Suprapubic skin (tissue), 4 donors: Measurements from ENCODE around the gene GGT5. TPM values are rescaled to one million over a fixed set of nuclear protein-coding genes. Genes with fewer than 3 reads are reported as not detected.

Experiments used
- DNase-seq, 2 donors: peaks; one replicate each; pipeline ENCODE4 v3.0.0-alpha.2; 2019; ENCODE audit warnings: low spot score in 2 of 2
- H3K27ac ChIP-seq: fragments of 200-600 bp; sonication (generic); one replicate; pipeline ENCODE4 v1.5.1; 2019
- H3K27me3 ChIP-seq: fragments of 200-600 bp; sonication (generic); one replicate; pipeline ENCODE4 v1.5.1; 2019
- H3K36me3 ChIP-seq: fragments of 200-600 bp; sonication (generic); one replicate; pipeline ENCODE4 v1.5.1; 2019
- H3K4me1 ChIP-seq: fragments of 200-600 bp; sonication (generic); one replicate; pipeline ENCODE4 v1.5.1; 2019
- H3K4me3 ChIP-seq: fragments of 200-600 bp; sonication (generic); one replicate; pipeline ENCODE4 v1.5.1; 2019; ENCODE audit warnings: mild to moderate bottlenecking
- H3K9me3 ChIP-seq: fragments of 200-600 bp; sonication (generic); one replicate; pipeline ENCODE4 v1.5.1; 2019
- EP300 ChIP-seq: sonication (generic); formaldehyde crosslinking; IDR thresholded peaks from one replicate; pipeline ENCODE4 v1.6.1; 2017; ENCODE audit warnings: antibody characterized with exemption
- POLR2A ChIP-seq, 2 donors: fragments of 450-650 bp; IDR thresholded peaks; one replicate each; pipeline ENCODE4 v1.6.1; 2017; ENCODE audit warnings: antibody characterized with exemption in 2 of 2, mild to moderate bottlenecking in 2 of 2, moderate library complexity in 2 of 2
- POLR2AphosphoS5 ChIP-seq, 3 donors: sonication (generic); formaldehyde crosslinking; IDR thresholded peaks; one replicate each; pipeline ENCODE4 v1.6.1; 2017; ENCODE audit warnings: antibody characterized with exemption in 3 of 3
- WGBS: methylation state at CpG from one replicate; pipeline ENCODE4 v1.1.5; 2018; 5-methylcytosine and 5-hydroxymethylcytosine counted together
- total RNA-seq, 4 donors: library from RNA; depleted of rRNA; stranded (reverse); fragments of >200 nt; gene quantifications; one replicate each; pipeline ENCODE4 v1.1.0, GENCODE V29; 2016
- TF ChIP-seq, protein P1 (sequence below), 2 donors: fragments of 200-600 bp in 1 of 2; fragments of 450-650 bp in 1 of 2; sonication (generic) in 1 of 2; IDR thresholded peaks; one replicate each; pipeline ENCODE4 v1.5.1; 2016 to 2019; ENCODE audit warnings: antibody characterized with exemption in 2 of 2, mild to moderate bottlenecking in 1 of 2, moderate library complexity in 1 of 2

The GGT5 gene
- total RNA-seq, 4 donors from 2014 or later: 13.4 to 38.8 (median 17.5) TPM

DNA sequence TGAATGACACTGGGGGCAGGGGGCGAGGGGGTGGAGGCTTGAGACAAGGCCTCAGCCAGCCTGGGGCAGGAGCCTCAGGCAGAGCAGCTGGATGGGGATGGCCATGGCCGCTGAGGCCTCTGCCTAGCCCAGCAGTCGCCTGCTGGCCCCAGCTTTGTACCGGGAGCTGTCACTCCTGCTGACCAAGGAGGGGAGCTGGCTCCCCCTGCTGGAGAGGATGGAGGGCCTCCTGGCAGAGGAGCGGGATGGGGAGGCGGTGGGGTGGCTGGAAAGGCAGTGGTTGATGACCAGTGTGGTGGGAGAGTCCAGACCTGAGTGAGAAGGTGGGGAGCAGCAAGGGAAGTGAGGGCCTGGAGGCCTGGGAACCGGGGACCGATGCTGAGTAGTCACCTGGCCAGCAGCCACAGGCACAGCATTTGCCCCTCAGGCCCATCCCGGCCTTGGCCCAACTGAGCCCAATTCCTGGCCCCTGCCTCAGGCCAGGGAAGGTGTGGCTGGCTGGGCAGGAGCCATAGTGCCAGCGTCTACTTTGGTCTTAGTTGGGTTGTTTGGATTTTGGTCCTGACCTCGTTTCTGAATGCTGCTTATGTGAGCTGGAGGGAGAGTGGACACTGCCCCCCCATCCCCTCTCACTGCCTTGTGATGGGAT, 69.6 kb downstream of the GGT5 start:
- DNase-seq: peak; percentile 86 to 92
- peaks cover 18% of the 10 kb centered on the region for H3K4me1 ChIP-seq
- 66% methylated on average over 6 of the region's 11 CpGs for WGBS

DNA sequence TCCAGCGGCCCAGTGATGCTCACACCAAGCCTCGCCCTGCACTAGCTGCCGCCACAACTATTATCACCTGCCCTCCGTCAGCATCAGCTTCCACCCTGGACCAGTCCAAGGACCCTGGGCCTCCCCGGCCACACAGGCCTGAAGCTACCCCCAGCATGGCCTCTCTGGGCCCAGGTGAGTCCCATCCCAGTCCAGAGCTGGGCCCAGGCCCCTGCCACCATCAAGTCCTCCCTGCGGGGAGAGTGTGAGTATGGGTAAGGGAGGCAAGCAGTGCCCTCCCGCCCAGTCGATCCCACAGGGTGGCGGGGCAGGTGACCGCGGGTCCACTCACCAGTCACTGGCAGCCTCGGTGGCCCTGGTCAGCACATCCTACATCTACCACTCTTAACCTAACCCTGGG, 73.1 kb downstream of the GGT5 start:
- Histone ChIP-seq H3K27ac (no peak overlapping the region), H3K27me3 (no peaks in the 10 kb centered on the region), H3K4me1 (peaks cover 6% of the 10 kb centered on the region), H3K36me3 (peaks cover 88% of the 10 kb centered on the region), H3K4me3 (no peak overlapping the region), H3K9me3 (no peaks in the 10 kb centered on the region)
- no peak for TF ChIP-seq EP300
- TF ChIP-seq, protein P1, sequence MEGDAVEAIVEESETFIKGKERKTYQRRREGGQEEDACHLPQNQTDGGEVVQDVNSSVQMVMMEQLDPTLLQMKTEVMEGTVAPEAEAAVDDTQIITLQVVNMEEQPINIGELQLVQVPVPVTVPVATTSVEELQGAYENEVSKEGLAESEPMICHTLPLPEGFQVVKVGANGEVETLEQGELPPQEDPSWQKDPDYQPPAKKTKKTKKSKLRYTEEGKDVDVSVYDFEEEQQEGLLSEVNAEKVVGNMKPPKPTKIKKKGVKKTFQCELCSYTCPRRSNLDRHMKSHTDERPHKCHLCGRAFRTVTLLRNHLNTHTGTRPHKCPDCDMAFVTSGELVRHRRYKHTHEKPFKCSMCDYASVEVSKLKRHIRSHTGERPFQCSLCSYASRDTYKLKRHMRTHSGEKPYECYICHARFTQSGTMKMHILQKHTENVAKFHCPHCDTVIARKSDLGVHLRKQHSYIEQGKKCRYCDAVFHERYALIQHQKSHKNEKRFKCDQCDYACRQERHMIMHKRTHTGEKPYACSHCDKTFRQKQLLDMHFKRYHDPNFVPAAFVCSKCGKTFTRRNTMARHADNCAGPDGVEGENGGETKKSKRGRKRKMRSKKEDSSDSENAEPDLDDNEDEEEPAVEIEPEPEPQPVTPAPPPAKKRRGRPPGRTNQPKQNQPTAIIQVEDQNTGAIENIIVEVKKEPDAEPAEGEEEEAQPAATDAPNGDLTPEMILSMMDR (IDR thresholded peaks at IDR 0.05): no peak
- no peak for TF ChIP-seq POLR2A (IDR thresholded peaks at IDR 0.05)
- no peak for TF ChIP-seq POLR2AphosphoS5 (IDR thresholded peaks at IDR 0.05)
- no peak for DNase-seq
- WGBS: 88% methylated on average over 10 of the region's 12 CpGs

More for the DNA sequence above, 69.6 kb downstream of the GGT5 start:
- TF ChIP-seq, protein P1 (IDR thresholded peaks at IDR 0.05): peak; percentile 60 to 76
- TF ChIP-seq EP300 (no peak), POLR2AphosphoS5 (IDR thresholded peaks at IDR 0.05) (no peak)
- no peaks in the 10 kb centered on the region for H3K9me3 ChIP-seq
- no peaks in the 10 kb centered on the region for H3K27me3 ChIP-seq
- peaks cover 71% of the 10 kb centered on the region for H3K36me3 ChIP-seq
- H3K27ac ChIP-seq: peak overlapping the region; percentile 15
- no peak overlapping the region for H3K4me3 ChIP-seq

DNA sequence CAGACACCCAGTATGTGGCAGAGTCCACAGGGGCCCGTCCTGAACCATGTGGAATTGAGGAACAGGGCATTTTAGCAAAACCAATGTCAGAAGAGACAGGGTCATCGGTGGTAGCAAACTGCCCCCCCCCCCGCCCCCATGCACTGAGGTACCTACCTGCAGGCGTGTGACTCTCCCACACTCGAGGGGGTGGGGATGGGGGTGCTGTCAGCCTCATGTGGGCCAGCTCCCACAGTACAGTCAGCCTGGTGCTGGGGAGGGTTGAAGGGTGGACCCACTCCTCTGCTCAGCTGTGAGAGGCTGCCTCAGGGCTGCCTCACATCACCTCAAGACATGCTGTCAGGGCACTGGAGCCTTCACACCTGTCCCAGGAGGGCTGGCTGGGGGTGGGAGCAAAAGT, 74.2 kb downstream of the GGT5 start:
- WGBS: 80% methylated on average over 4 of the region's 5 CpGs
- TF ChIP-seq, protein P1 (IDR thresholded peaks at IDR 0.05): no peak
- no peak for TF ChIP-seq EP300
- no peak for TF ChIP-seq POLR2A (IDR thresholded peaks at IDR 0.05)
- no peak for TF ChIP-seq POLR2AphosphoS5 (IDR thresholded peaks at IDR 0.05)
- no peaks in the 10 kb centered on the region for H3K9me3 ChIP-seq
- H3K4me1 ChIP-seq: peaks cover 6% of the 10 kb centered on the region
- H3K4me3 ChIP-seq: no peak overlapping the region
- no peak overlapping the region for H3K27ac ChIP-seq
- DNase-seq: no peak
- H3K36me3 ChIP-seq: peaks cover 88% of the 10 kb centered on the region
- H3K27me3 ChIP-seq: no peaks in the 10 kb centered on the region

DNA sequence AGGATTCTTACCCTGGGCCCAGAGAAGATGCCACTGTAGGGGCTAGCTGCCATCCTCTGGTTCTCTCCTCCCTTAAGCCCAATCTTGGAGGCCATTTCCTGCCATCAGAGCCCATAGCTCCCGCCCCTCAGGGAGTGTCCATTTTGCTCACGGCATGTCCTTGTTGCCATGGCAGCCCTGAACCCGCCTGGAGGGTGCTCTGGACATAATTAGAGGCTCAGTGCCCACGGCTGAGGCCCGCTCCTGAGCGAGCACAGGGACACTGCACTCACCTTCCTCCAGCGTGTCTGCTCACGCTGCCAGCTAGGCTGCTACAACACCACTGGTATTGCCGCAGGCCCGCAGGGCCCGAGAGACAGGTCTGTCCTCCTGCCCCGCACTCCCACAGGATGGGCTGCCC, 74.7 kb downstream of the GGT5 start:
- TF ChIP-seq POLR2AphosphoS5 (IDR thresholded peaks at IDR 0.05) (no peak), POLR2A (IDR thresholded peaks at IDR 0.05) (no peak), EP300 (no peak)
- TF ChIP-seq, protein P1 (IDR thresholded peaks at IDR 0.05): no peak
- 80% methylated on average over 1 of the region's 12 CpGs for WGBS
- Histone ChIP-seq H3K9me3 (no peaks in the 10 kb centered on the region), H3K36me3 (peaks cover 91% of the 10 kb centered on the region), H3K4me3 (no peak overlapping the region), H3K27me3 (no peaks in the 10 kb centered on the region), H3K27ac (no peak overlapping the region), H3K4me1 (peaks cover 8% of the 10 kb centered on the region)
- no peak for DNase-seq

Other genes starting within 250 kb of the GGT5 start
- not detected for gene GSTT4, start 239.6 kb downstream of the GGT5 start, total RNA-seq
- gene CABIN1, start 233.8 kb downstream of the GGT5 start, total RNA-seq: 10 to 100 TPM; 26.7 to 97.3 (median 42.5) TPM
- 10 to 100 TPM in 3 of 4 donors, 1 to 10 TPM in 1; 5.1 to 41.4 (median 29.0) TPM for gene SUSD2, start 63.6 kb downstream of the GGT5 start, total RNA-seq
- 10 to 100 TPM; 15.7 to 28.5 (median 21.4) TPM for gene SPECC1L, start 25.7 kb upstream of the GGT5 start, total RNA-seq
- gene ADORA2A, start 182.5 kb upstream of the GGT5 start, total RNA-seq: 1 to 10 TPM; 2.2 to 5.1 (median 3.4) TPM